Measurements from ENCODE around the gene SARNP.
"Not testable (repeated sequence)": the region's sequence is repeated elsewhere in the genome, so short reads cannot be mapped to it uniquely, and the experiment has no call there.

Gene SARNP

GRCh38 chr12:55845785-55846496, 28.4 kb upstream of the SARNP start:
- TF ChIP-seq GATA1 (IDR thresholded peaks at IDR 0.05; ENCODE audit: low read depth, low read length): no peak
- TF ChIP-seq POLR2A (IDR thresholded peaks at IDR 0.05; ENCODE audit: low read length): no peak
- no peak for DNase-seq

GRCh38 chr12:55845361-55845760, 27.8 kb upstream of the SARNP start:
- no peak for DNase-seq
- TF ChIP-seq POLR2A (IDR thresholded peaks at IDR 0.05; ENCODE audit: low read length): no peak
- no peak for TF ChIP-seq GATA1 (IDR thresholded peaks at IDR 0.05; ENCODE audit: low read depth, low read length)

GRCh38 chr12:55844961-55845360, 27.4 kb upstream of the SARNP start:
- DNase-seq: no peak

GRCh38 chr12:55843431-55843830, 25.9 kb upstream of the SARNP start:
- TF ChIP-seq GATA1 (IDR thresholded peaks at IDR 0.05; ENCODE audit: low read depth, low read length) (no peak), POLR2A (IDR thresholded peaks at IDR 0.05; ENCODE audit: low read length) (no peak)
- no peak for DNase-seq

More at GRCh38 chr12:55844961-55845360, 27.4 kb upstream of the SARNP start:
- TF ChIP-seq GATA1 (IDR thresholded peaks at IDR 0.05; ENCODE audit: low read depth, low read length) (no peak), POLR2A (IDR thresholded peaks at IDR 0.05; ENCODE audit: low read length) (no peak)

- TF ChIP-seq POLR2A (IDR thresholded peaks at IDR 0.05; ENCODE audit: low read length) (no peak), GATA1 (IDR thresholded peaks at IDR 0.05; ENCODE audit: low read depth, low read length) (no peak)
- DNase-seq: no peak
Observed at GRCh38 chr12:55842681-55843429, 25.3 kb upstream of the SARNP start, which contains the start of gene MMP19. Gene MMP19, minus strand, starts transcription at chr12:55842936. Its CDS starts 106 bp downstream, at chr12:55842830.

GRCh38 chr12:55840581-55841351, 23.2 kb upstream of the SARNP start:
- TF ChIP-seq GATA1 (IDR thresholded peaks at IDR 0.05; ENCODE audit: low read depth, low read length): no peak
- no peak for TF ChIP-seq POLR2A (IDR thresholded peaks at IDR 0.05; ENCODE audit: low read length)
- no peak for DNase-seq

- no peak for DNase-seq
- TF ChIP-seq GATA1 (IDR thresholded peaks at IDR 0.05; ENCODE audit: low read depth, low read length): no peak
- TF ChIP-seq POLR2A (IDR thresholded peaks at IDR 0.05; ENCODE audit: low read length): no peak
Observed at GRCh38 chr12:55839345-55840140, 22.0 kb upstream of the SARNP start.

GRCh38 chr12:55838361-55838760, 20.8 kb upstream of the SARNP start:
- DNase-seq: no peak
- TF ChIP-seq GATA1 (IDR thresholded peaks at IDR 0.05; ENCODE audit: low read depth, low read length): no peak
- no peak for TF ChIP-seq POLR2A (IDR thresholded peaks at IDR 0.05; ENCODE audit: low read length)

GRCh38 chr12:55834400-55834799, 16.9 kb upstream of the SARNP start:
- not testable (repeated sequence) for DNase-seq

GRCh38 chr12:55833056-55833455, 15.5 kb upstream of the SARNP start:
- TF ChIP-seq POLR2A (IDR thresholded peaks at IDR 0.05; ENCODE audit: low read length) (no peak), GATA1 (IDR thresholded peaks at IDR 0.05; ENCODE audit: low read depth, low read length) (no peak)
- no peak for DNase-seq

GRCh38 chr12:55831447-55831815, 13.9 kb upstream of the SARNP start:
- TF ChIP-seq POLR2A (IDR thresholded peaks at IDR 0.05; ENCODE audit: low read length): no peak
- TF ChIP-seq GATA1 (IDR thresholded peaks at IDR 0.05; ENCODE audit: low read depth, low read length): no peak
- no peak for DNase-seq

GRCh38 chr12:55830601-55831446, 13.3 kb upstream of the SARNP start:
- peak; percentile 86 to 89 for DNase-seq
- TF ChIP-seq POLR2A (IDR thresholded peaks at IDR 0.05; ENCODE audit: low read length): peak; percentile 45
- no peak for TF ChIP-seq GATA1 (IDR thresholded peaks at IDR 0.05; ENCODE audit: low read depth, low read length)
